Measurements from ENCODE around the gene CCDC7. TPM values are rescaled to one million over a fixed set of nuclear protein-coding genes. Genes with fewer than 3 reads are reported as not detected.
"Not testable (repeated sequence)": the region's sequence is repeated elsewhere in the genome, so short reads cannot be mapped to it uniquely, and the experiment has no call there.

CCDC7 gene
- total RNA-seq: 10.0 and 11.3 TPM in 2 replicates
- 2.0 and 6.1 TPM in 2 replicates for polyA plus RNA-seq

GRCh38 chr10:32445740-32446535 lies at the start of gene CCDC7:
CCDC7 (plus strand) TSS chr10:32446140; CDS start chr10:32451643, 5,503 bp downstream.
- H3K4me3 ChIP-seq: peak within 1 kb of the TSS; percentile 27
- H3K27ac ChIP-seq: peak within 1 kb of the TSS; percentile 97
- TF ChIP-seq EZH2 (IDR thresholded peaks at IDR 0.05; ENCODE audit: borderline replicate concordance): no peak
- TF ChIP-seq CTCF (IDR thresholded peaks at IDR 0.05; ENCODE audit: poor library complexity): peak; percentile 53
- no peak for TF ChIP-seq EZH2phosphoT487 (IDR thresholded peaks at IDR 0.05; ENCODE audit: low read depth, severe bottlenecking, unreplicated experiment)
- H3K27me3 ChIP-seq: no peaks in the 10 kb centered on the region
- peaks cover 7% of the 10 kb centered on the region for H3K4me1 ChIP-seq (ENCODE audit: insufficient read depth)
- no peaks in the 10 kb centered on the region for H4K20me1 ChIP-seq (ENCODE audit: insufficient read depth, poor library complexity, severe bottlenecking)
- H3K9me2 ChIP-seq (replicated peaks; ENCODE audit: insufficient read depth): no peaks in the 10 kb centered on the region
- H3K79me2 ChIP-seq: peaks cover 16% of the 10 kb centered on the region
- peak; percentile 94 for DNase-seq (ENCODE audit: low spot score)
- peak within 1 kb of the TSS; percentile 88 for H2AFZ ChIP-seq
- no peaks in the 10 kb centered on the region for H3K36me3 ChIP-seq (replicated peaks; ENCODE audit: insufficient read depth, low read depth)
- WGBS (ENCODE audit: low lambda C conversion rate, missing lambda C conversion rate): 2% methylated on average over 53 of the region's 53 CpGs
- H3K4me2 ChIP-seq: peak within 1 kb of the TSS; percentile 82
- H3K9me3 ChIP-seq (ENCODE audit: low read depth): no peaks in the 10 kb centered on the region

- H3K4me3 ChIP-seq; H3K27me3 ChIP-seq; H3K4me2 ChIP-seq; H3K9me3 ChIP-seq (ENCODE audit: low read depth); H3K4me1 ChIP-seq (ENCODE audit: insufficient read depth); DNase-seq (ENCODE audit: low spot score); H3K9me2 ChIP-seq (replicated peaks; ENCODE audit: insufficient read depth); H4K20me1 ChIP-seq (ENCODE audit: insufficient read depth, poor library complexity, severe bottlenecking); H3K36me3 ChIP-seq (replicated peaks; ENCODE audit: insufficient read depth, low read depth); H2AFZ ChIP-seq; H3K79me2 ChIP-seq; H3K27ac ChIP-seq: not testable (repeated sequence)
- WGBS (ENCODE audit: low lambda C conversion rate, missing lambda C conversion rate): 100% methylated on average over 3 of the region's 3 CpGs
Observed at GRCh38 chr10:32397163-32397562, 48.8 kb upstream of the CCDC7 start.

GRCh38 chr10:32399720-32400119 lies 46.2 kb upstream of the CCDC7 start:
- not testable (repeated sequence) for H3K79me2 ChIP-seq; DNase-seq (ENCODE audit: low spot score); H2AFZ ChIP-seq; H3K27me3 ChIP-seq; H3K9me3 ChIP-seq (ENCODE audit: low read depth); H3K36me3 ChIP-seq (replicated peaks; ENCODE audit: insufficient read depth, low read depth); H3K4me1 ChIP-seq (ENCODE audit: insufficient read depth); H3K9me2 ChIP-seq (replicated peaks; ENCODE audit: insufficient read depth); H3K27ac ChIP-seq; H4K20me1 ChIP-seq (ENCODE audit: insufficient read depth, poor library complexity, severe bottlenecking); H3K4me2 ChIP-seq; H3K4me3 ChIP-seq
- 99% methylated on average over 3 of the region's 3 CpGs for WGBS (ENCODE audit: low lambda C conversion rate, missing lambda C conversion rate)

- H3K4me2 ChIP-seq: no peak overlapping the region
Observed at GRCh38 chr10:32400961-32401360, 45.0 kb upstream of the CCDC7 start.

More at GRCh38 chr10:32400961-32401360, 45.0 kb upstream of the CCDC7 start:
- no peak for TF ChIP-seq EZH2 (IDR thresholded peaks at IDR 0.05; ENCODE audit: borderline replicate concordance)
- no peak for TF ChIP-seq CTCF (IDR thresholded peaks at IDR 0.05; ENCODE audit: poor library complexity)
- no peak for TF ChIP-seq EZH2phosphoT487 (IDR thresholded peaks at IDR 0.05; ENCODE audit: low read depth, severe bottlenecking, unreplicated experiment)
- H3K27ac ChIP-seq: no peak overlapping the region
- H2AFZ ChIP-seq: no peak overlapping the region
- H3K4me3 ChIP-seq: no peak overlapping the region
- no peak for DNase-seq (ENCODE audit: low spot score)
- H4K20me1 ChIP-seq (ENCODE audit: insufficient read depth, poor library complexity, severe bottlenecking): no peaks in the 10 kb centered on the region
- H3K9me3 ChIP-seq (ENCODE audit: low read depth): no peaks in the 10 kb centered on the region
- H3K36me3 ChIP-seq (replicated peaks; ENCODE audit: insufficient read depth, low read depth): no peaks in the 10 kb centered on the region
- no peaks in the 10 kb centered on the region for H3K79me2 ChIP-seq
- H3K9me2 ChIP-seq (replicated peaks; ENCODE audit: insufficient read depth): no peaks in the 10 kb centered on the region
- H3K4me1 ChIP-seq (ENCODE audit: insufficient read depth): no peaks in the 10 kb centered on the region
- H3K27me3 ChIP-seq: no peaks in the 10 kb centered on the region
